ENCODE data around the gene DOP1B. TPM values are rescaled to one million over a fixed set of nuclear protein-coding genes. Genes with fewer than 3 reads are reported as not detected.
"Not testable (repeated sequence)": the region's sequence is repeated elsewhere in the genome, so short reads cannot be mapped to it uniquely, and the experiment has no call there.

The DOP1B gene
- total RNA-seq, 1 donor, result 16.3 TPM

- Histone ChIP-seq H3K4me3 (ENCODE audit: insufficient read depth, low read length) (no peak overlapping the region), H3K27me3 (ENCODE audit: insufficient read depth, low read length) (no peaks in the 10 kb centered on the region), H3K4me2 (ENCODE audit: insufficient read depth, low read length) (no peak overlapping the region), H3K4me1 (ENCODE audit: insufficient read depth, low read length) (no peaks in the 10 kb centered on the region), H3K79me2 (ENCODE audit: insufficient read depth, low read length) (no peaks in the 10 kb centered on the region), H3K36me3 (ENCODE audit: insufficient read depth, low read length) (no peaks in the 10 kb centered on the region), H3K27ac (ENCODE audit: low read depth, low read length) (no peak overlapping the region), H2AFZ (ENCODE audit: low read length) (no peak overlapping the region), H3K9me3 (ENCODE audit: low read depth, low read length) (no peaks in the 10 kb centered on the region), H4K20me1 (ENCODE audit: insufficient read depth, low read length) (no peaks in the 10 kb centered on the region)
- DNase-seq (ENCODE audit: insufficient read length, low spot score, missing footprints), result no peak
- TF ChIP-seq, protein P1, sequence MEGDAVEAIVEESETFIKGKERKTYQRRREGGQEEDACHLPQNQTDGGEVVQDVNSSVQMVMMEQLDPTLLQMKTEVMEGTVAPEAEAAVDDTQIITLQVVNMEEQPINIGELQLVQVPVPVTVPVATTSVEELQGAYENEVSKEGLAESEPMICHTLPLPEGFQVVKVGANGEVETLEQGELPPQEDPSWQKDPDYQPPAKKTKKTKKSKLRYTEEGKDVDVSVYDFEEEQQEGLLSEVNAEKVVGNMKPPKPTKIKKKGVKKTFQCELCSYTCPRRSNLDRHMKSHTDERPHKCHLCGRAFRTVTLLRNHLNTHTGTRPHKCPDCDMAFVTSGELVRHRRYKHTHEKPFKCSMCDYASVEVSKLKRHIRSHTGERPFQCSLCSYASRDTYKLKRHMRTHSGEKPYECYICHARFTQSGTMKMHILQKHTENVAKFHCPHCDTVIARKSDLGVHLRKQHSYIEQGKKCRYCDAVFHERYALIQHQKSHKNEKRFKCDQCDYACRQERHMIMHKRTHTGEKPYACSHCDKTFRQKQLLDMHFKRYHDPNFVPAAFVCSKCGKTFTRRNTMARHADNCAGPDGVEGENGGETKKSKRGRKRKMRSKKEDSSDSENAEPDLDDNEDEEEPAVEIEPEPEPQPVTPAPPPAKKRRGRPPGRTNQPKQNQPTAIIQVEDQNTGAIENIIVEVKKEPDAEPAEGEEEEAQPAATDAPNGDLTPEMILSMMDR (IDR thresholded peaks at IDR 0.05; ENCODE audit: extremely low read depth, low read depth, low read length), result no peak
These were observed 30.0 kb upstream of the DOP1B start for GRCh38 chr21:36126621-36127110.

- no peaks in the 10 kb centered on the region for H3K79me2 ChIP-seq (ENCODE audit: insufficient read depth, low read length)
- DNase-seq (ENCODE audit: insufficient read length, low spot score, missing footprints), result no peak
- no peaks in the 10 kb centered on the region for H3K9me3 ChIP-seq (ENCODE audit: low read depth, low read length)
- H2AFZ ChIP-seq (ENCODE audit: low read length), result no peak overlapping the region
- no peaks in the 10 kb centered on the region for H3K27me3 ChIP-seq (ENCODE audit: insufficient read depth, low read length)
- TF ChIP-seq, protein P1 (IDR thresholded peaks at IDR 0.05; ENCODE audit: extremely low read depth, low read depth, low read length), result no peak
- H3K4me2 ChIP-seq (ENCODE audit: insufficient read depth, low read length), result no peak overlapping the region
- H3K4me1 ChIP-seq (ENCODE audit: insufficient read depth, low read length), result no peaks in the 10 kb centered on the region
- H4K20me1 ChIP-seq (ENCODE audit: insufficient read depth, low read length), result no peaks in the 10 kb centered on the region
- H3K4me3 ChIP-seq (ENCODE audit: insufficient read depth, low read length), result no peak overlapping the region
- H3K36me3 ChIP-seq (ENCODE audit: insufficient read depth, low read length), result no peaks in the 10 kb centered on the region
- H3K27ac ChIP-seq (ENCODE audit: low read depth, low read length), result no peak overlapping the region
These were observed 29.2 kb upstream of the DOP1B start for GRCh38 chr21:36127250-36127904.

DNA sequence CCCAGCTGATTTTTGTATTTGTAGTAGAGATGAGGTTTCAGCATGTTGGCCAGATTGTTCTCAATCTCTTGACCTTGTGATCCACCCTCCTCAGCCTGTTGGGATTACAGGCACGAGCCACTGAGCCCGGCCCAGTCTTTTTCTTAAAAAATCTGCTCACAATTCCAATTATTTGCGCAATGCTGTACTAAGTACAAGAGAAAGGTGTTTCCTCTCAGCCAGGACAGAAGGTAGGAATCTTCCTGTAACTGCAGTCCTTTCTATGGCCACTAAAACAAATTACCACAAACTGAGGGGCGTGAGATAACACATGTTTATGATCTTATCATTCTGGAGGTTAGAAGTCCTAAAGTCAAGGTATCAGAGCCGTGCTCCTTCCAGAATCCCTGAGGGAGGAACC lies 28.6 kb upstream of the DOP1B start:
- Histone ChIP-seq H3K9me3 (ENCODE audit: low read depth, low read length) (no peaks in the 10 kb centered on the region), H3K4me2 (ENCODE audit: insufficient read depth, low read length) (no peak overlapping the region), H3K4me1 (ENCODE audit: insufficient read depth, low read length) (no peaks in the 10 kb centered on the region), H3K27me3 (ENCODE audit: insufficient read depth, low read length) (no peaks in the 10 kb centered on the region), H3K79me2 (ENCODE audit: insufficient read depth, low read length) (no peaks in the 10 kb centered on the region), H3K36me3 (ENCODE audit: insufficient read depth, low read length) (no peaks in the 10 kb centered on the region), H2AFZ (ENCODE audit: low read length) (no peak overlapping the region), H3K4me3 (ENCODE audit: insufficient read depth, low read length) (no peak overlapping the region), H3K27ac (ENCODE audit: low read depth, low read length) (no peak overlapping the region), H4K20me1 (ENCODE audit: insufficient read depth, low read length) (no peaks in the 10 kb centered on the region)
- no peak for DNase-seq (ENCODE audit: insufficient read length, low spot score, missing footprints)
- TF ChIP-seq, protein P1 (IDR thresholded peaks at IDR 0.05; ENCODE audit: extremely low read depth, low read depth, low read length), result no peak

GRCh38 chr21:36129219-36129618 lies 27.4 kb upstream of the DOP1B start:
- Histone ChIP-seq H3K9me3 (ENCODE audit: low read depth, low read length) (no peaks in the 10 kb centered on the region), H3K27ac (ENCODE audit: low read depth, low read length) (no peak overlapping the region), H3K4me2 (ENCODE audit: insufficient read depth, low read length) (peak overlapping the region; percentile 23), H3K79me2 (ENCODE audit: insufficient read depth, low read length) (no peaks in the 10 kb centered on the region), H2AFZ (ENCODE audit: low read length) (no peak overlapping the region), H4K20me1 (ENCODE audit: insufficient read depth, low read length) (no peaks in the 10 kb centered on the region), H3K4me3 (ENCODE audit: insufficient read depth, low read length) (no peak overlapping the region), H3K36me3 (ENCODE audit: insufficient read depth, low read length) (no peaks in the 10 kb centered on the region), H3K4me1 (ENCODE audit: insufficient read depth, low read length) (peaks cover 3% of the 10 kb centered on the region), H3K27me3 (ENCODE audit: insufficient read depth, low read length) (no peaks in the 10 kb centered on the region)
- TF ChIP-seq, protein P1 (IDR thresholded peaks at IDR 0.05; ENCODE audit: extremely low read depth, low read depth, low read length), result no peak
- no peak for DNase-seq (ENCODE audit: insufficient read length, low spot score, missing footprints)

GRCh38 chr21:36130414-36130762 lies 26.2 kb upstream of the DOP1B start:
- H3K9me3 ChIP-seq (ENCODE audit: low read depth, low read length); H3K79me2 ChIP-seq (ENCODE audit: insufficient read depth, low read length); H4K20me1 ChIP-seq (ENCODE audit: insufficient read depth, low read length); DNase-seq (ENCODE audit: insufficient read length, low spot score, missing footprints); H3K27me3 ChIP-seq (ENCODE audit: insufficient read depth, low read length); H3K4me1 ChIP-seq (ENCODE audit: insufficient read depth, low read length); H3K36me3 ChIP-seq (ENCODE audit: insufficient read depth, low read length); H3K27ac ChIP-seq (ENCODE audit: low read depth, low read length): not testable (repeated sequence)
- Histone ChIP-seq H3K4me2 (ENCODE audit: insufficient read depth, low read length) (peak overlapping the region; percentile 34), H2AFZ (ENCODE audit: low read length) (peak overlapping the region; percentile 70), H3K4me3 (ENCODE audit: insufficient read depth, low read length) (peak overlapping the region; percentile 53)

DNA sequence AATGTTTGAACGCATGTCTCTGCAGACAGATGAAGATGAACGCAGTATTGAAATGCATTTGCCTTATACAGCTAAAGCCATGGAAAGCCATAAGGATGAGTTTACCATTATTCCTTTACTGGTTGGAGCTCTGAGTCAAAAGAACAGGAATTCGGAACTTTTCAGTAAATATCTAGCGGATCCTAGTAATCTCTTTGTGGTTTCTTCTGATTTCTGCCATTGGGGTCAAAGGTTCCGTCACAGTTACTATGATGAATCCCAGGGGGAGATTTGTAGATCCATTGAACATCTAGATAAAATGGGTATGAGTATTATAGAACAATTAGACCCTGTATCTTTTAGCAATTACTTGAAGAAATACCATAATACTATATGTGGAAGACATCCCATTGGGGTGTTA lies 25.8 kb upstream of the DOP1B start:
- Histone ChIP-seq H2AFZ (ENCODE audit: low read length) (peak overlapping the region; percentile 70), H3K4me2 (ENCODE audit: insufficient read depth, low read length) (peak overlapping the region; percentile 34)
- H3K27ac ChIP-seq (ENCODE audit: low read depth, low read length); H3K4me3 ChIP-seq (ENCODE audit: insufficient read depth, low read length); H3K4me1 ChIP-seq (ENCODE audit: insufficient read depth, low read length); H4K20me1 ChIP-seq (ENCODE audit: insufficient read depth, low read length); H3K79me2 ChIP-seq (ENCODE audit: insufficient read depth, low read length); H3K27me3 ChIP-seq (ENCODE audit: insufficient read depth, low read length); H3K36me3 ChIP-seq (ENCODE audit: insufficient read depth, low read length); DNase-seq (ENCODE audit: insufficient read length, low spot score, missing footprints); H3K9me3 ChIP-seq (ENCODE audit: low read depth, low read length): not testable (repeated sequence)
